Measurements from ENCODE around the gene ADH1C. TPM values are rescaled to one million over a fixed set of nuclear protein-coding genes. Genes with fewer than 3 reads are reported as not detected.
"Not testable (repeated sequence)": the region's sequence is repeated elsewhere in the genome, so short reads cannot be mapped to it uniquely, and the experiment has no call there.

The ADH1C gene
- not detected in 2 replicates for total RNA-seq

- DNase-seq, result no peak
These were observed at the start of gene ADH1C for GRCh38 chr4:99352602-99353537. Gene ADH1C (minus strand): TSS chr4:99352746. CDS start chr4:99352675, 71 bp downstream.

- DNase-seq, result no peak
These were observed 48.3 kb upstream of the ADH1C start for GRCh38 chr4:99400831-99401230.

GRCh38 chr4:99399017-99399416 is 46.5 kb upstream of the ADH1C start:
- DNase-seq, result no peak

GRCh38 chr4:99395595-99396364 is 43.2 kb upstream of the ADH1C start:
- DNase-seq, result no peak

- DNase-seq, result no peak
These were observed 42.4 kb upstream of the ADH1C start for GRCh38 chr4:99394896-99395295.

- DNase-seq, result no peak
These were observed 37.5 kb upstream of the ADH1C start for GRCh38 chr4:99390055-99390454.

- DNase-seq, result no peak
These were observed 37.1 kb upstream of the ADH1C start for GRCh38 chr4:99389606-99390005.

- no peak for DNase-seq
These were observed 31.4 kb upstream of the ADH1C start for GRCh38 chr4:99383833-99384392.

- DNase-seq, result no peak
These were observed 30.9 kb upstream of the ADH1C start for GRCh38 chr4:99383399-99383798.

- DNase-seq, result no peak
These were observed 30.3 kb upstream of the ADH1C start for GRCh38 chr4:99382745-99383360.

GRCh38 chr4:99381588-99382175 is 29.1 kb upstream of the ADH1C start:
- no peak for DNase-seq

GRCh38 chr4:99379571-99379970 is 27.0 kb upstream of the ADH1C start:
- no peak for DNase-seq

- DNase-seq, result no peak
These were observed 26.3 kb upstream of the ADH1C start for GRCh38 chr4:99378876-99379275.

- peak; percentile 3 for DNase-seq
These were observed 24.8 kb upstream of the ADH1C start for GRCh38 chr4:99377341-99377740.

- DNase-seq, result not testable (repeated sequence)
These were observed 19.9 kb upstream of the ADH1C start for GRCh38 chr4:99372464-99372863.

GRCh38 chr4:99367817-99368216 is 15.3 kb upstream of the ADH1C start:
- DNase-seq, result not testable (repeated sequence)

- DNase-seq, result no peak
These were observed 13.9 kb upstream of the ADH1C start for GRCh38 chr4:99366491-99366890.

GRCh38 chr4:99362768-99363167 is 10.2 kb upstream of the ADH1C start:
- DNase-seq, result no peak

GRCh38 chr4:99361899-99362275 is 9.3 kb upstream of the ADH1C start:
- no peak for DNase-seq

GRCh38 chr4:99361268-99361898 is 8.8 kb upstream of the ADH1C start:
- DNase-seq, result no peak

GRCh38 chr4:99359480-99360204 is 7.1 kb upstream of the ADH1C start:
- no peak for DNase-seq

All from dermis blood vessel endothelial cell (primary cell).